OCI-LY1 (cell line): ENCODE measurements around the gene PDCL3.

Experiments used
- H2AFZ ChIP-seq: fragments of 200-600 bp; sonication (generic), shearing (Covaris generic); 2 replicates; pipeline ENCODE4 v1.6.0; 2014; ENCODE audit warnings: antibody characterized with exemption, mild to moderate bottlenecking, low read length
- H3F3A ChIP-seq: fragments of 200-600 bp; sonication (generic), shearing (Covaris generic); 2 replicates; pipeline ENCODE4 v1.6.0; 2014; ENCODE audit warnings: mild to moderate bottlenecking, antibody characterized with exemption, low read length, moderate library complexity; ENCODE audit not compliant: insufficient read depth
- H3K27ac ChIP-seq: fragments of 200-600 bp; sonication (generic); 2 replicates; pipeline ENCODE4 v1.5.1; 2014; ENCODE audit warnings: low read length, mixed run types, mild to moderate bottlenecking, low read depth; ENCODE audit not compliant: poor library complexity, severe bottlenecking
- H3K27me3 ChIP-seq: fragments of 200-600 bp; sonication (generic); 2 replicates; pipeline ENCODE4 v1.6.0; 2014; ENCODE audit warnings: antibody characterized with exemption, mild to moderate bottlenecking, low read length, moderate library complexity; ENCODE audit not compliant: insufficient read depth
- H3K36me3 ChIP-seq: fragments of 200-600 bp; sonication (generic); 2 replicates; pipeline ENCODE4 v1.6.1; 2014; ENCODE audit warnings: mild to moderate bottlenecking, antibody characterized with exemption, low read length, moderate library complexity, mixed read lengths; ENCODE audit not compliant: insufficient read depth
- H3K4me1 ChIP-seq: fragments of 200-600 bp; sonication (generic); 2 replicates; pipeline ENCODE4 v1.5.1; 2014; ENCODE audit warnings: mild to moderate bottlenecking, low read length, moderate library complexity; ENCODE audit not compliant: insufficient read depth, severe bottlenecking
- H3K4me2 ChIP-seq: fragments of 200-600 bp; sonication (generic), shearing (Covaris generic); 2 replicates; pipeline ENCODE4 v1.6.1; 2014; ENCODE audit warnings: low read length
- H3K4me3 ChIP-seq: fragments of 200-600 bp; sonication (generic); 2 replicates; pipeline ENCODE4 v1.5.1; 2014; ENCODE audit warnings: low read length, low read depth, mild to moderate bottlenecking, mixed read lengths; ENCODE audit not compliant: poor library complexity, severe bottlenecking
- H3K79me2 ChIP-seq: fragments of 200-600 bp; shearing (Covaris generic); 2 replicates; pipeline ENCODE4 v1.6.1; 2016; ENCODE audit warnings: mixed run types, low read length, mixed read lengths; ENCODE audit not compliant: insufficient read depth
- H3K9ac ChIP-seq: fragments of 200-600 bp; sonication (generic), shearing (Covaris generic); 2 replicates; pipeline ENCODE4 v1.6.1; 2014; ENCODE audit warnings: mild to moderate bottlenecking, low read length, mixed read lengths
- H3K9me2 ChIP-seq: fragments of 200-600 bp; sonication (generic), shearing (Covaris generic); 2 replicates; pipeline ENCODE4 v1.6.1; 2014; ENCODE audit warnings: low read depth, mild to moderate bottlenecking, low read length, mixed read lengths
- H3K9me3 ChIP-seq: fragments of 200-600 bp; shearing (Covaris generic); 2 replicates; pipeline ENCODE4 v1.6.1; 2014; ENCODE audit warnings: low read length, mixed read lengths
- H4K20me1 ChIP-seq: fragments of 200-600 bp; sonication (generic), shearing (Covaris generic); 2 replicates; pipeline ENCODE4 v1.6.0; 2016; ENCODE audit warnings: mild to moderate bottlenecking, low read length; ENCODE audit not compliant: insufficient read depth
- EZH2 ChIP-seq: fragments of 200-600 bp; sonication (generic), shearing (Covaris generic); IDR thresholded peaks from 2 replicates; pipeline ENCODE4 v1.8.0; 2017; ENCODE audit warnings: borderline replicate concordance, mixed run types, mild to moderate bottlenecking, antibody characterized with exemption, low read length, moderate library complexity, mixed read lengths
- TF ChIP-seq, protein P1 (sequence below): fragments of 200-600 bp; sonication (generic), shearing (Covaris generic); IDR thresholded peaks from 2 replicates; pipeline ENCODE4 v1.5.1; 2017; ENCODE audit warnings: mild to moderate bottlenecking, antibody characterized with exemption, low read length, moderate library complexity, mixed read lengths

PDCL3 gene

DNA sequence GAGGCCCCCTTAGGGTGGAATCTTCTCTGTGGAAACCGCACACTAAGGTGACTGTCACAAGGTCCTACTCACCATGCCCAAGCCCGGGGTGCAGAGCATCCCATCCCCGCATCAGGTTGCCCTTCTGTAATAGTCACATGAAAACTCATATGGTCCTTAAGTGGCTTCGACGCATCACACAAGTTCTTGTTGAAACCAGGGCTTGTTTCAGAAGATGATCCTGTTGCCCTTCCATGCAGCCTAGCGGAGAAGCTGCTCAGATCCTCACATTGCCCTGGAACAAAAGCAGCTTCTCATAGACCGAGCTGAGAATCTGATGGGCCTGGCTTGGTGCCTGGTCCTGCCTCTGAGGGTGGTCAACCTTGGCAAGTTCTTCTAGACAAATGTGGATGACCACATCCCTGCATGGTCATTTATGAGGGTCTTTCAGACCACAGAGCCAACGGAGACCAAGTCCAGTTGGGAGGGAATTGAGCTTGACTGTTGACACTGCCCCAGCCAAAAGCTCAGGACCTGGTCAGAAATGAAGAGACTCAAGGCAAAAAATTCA, 54.1 kb downstream of the PDCL3 start:
- H3K9ac ChIP-seq, result no peak overlapping the region
- H3K4me2 ChIP-seq, result no peak overlapping the region
- H2AFZ ChIP-seq, result no peak overlapping the region
- TF ChIP-seq EZH2, result no peak
- TF ChIP-seq, protein P1, sequence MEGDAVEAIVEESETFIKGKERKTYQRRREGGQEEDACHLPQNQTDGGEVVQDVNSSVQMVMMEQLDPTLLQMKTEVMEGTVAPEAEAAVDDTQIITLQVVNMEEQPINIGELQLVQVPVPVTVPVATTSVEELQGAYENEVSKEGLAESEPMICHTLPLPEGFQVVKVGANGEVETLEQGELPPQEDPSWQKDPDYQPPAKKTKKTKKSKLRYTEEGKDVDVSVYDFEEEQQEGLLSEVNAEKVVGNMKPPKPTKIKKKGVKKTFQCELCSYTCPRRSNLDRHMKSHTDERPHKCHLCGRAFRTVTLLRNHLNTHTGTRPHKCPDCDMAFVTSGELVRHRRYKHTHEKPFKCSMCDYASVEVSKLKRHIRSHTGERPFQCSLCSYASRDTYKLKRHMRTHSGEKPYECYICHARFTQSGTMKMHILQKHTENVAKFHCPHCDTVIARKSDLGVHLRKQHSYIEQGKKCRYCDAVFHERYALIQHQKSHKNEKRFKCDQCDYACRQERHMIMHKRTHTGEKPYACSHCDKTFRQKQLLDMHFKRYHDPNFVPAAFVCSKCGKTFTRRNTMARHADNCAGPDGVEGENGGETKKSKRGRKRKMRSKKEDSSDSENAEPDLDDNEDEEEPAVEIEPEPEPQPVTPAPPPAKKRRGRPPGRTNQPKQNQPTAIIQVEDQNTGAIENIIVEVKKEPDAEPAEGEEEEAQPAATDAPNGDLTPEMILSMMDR, result no peak
- H3F3A ChIP-seq, result no peaks in the 10 kb centered on the region
- no peak overlapping the region for H3K4me3 ChIP-seq
- no peaks in the 10 kb centered on the region for H3K79me2 ChIP-seq
- H3K9me3 ChIP-seq, result no peaks in the 10 kb centered on the region
- H3K9me2 ChIP-seq, result no peaks in the 10 kb centered on the region
- H3K36me3 ChIP-seq, result no peaks in the 10 kb centered on the region
- H3K27ac ChIP-seq, result no peak overlapping the region
- no peaks in the 10 kb centered on the region for H4K20me1 ChIP-seq
- H3K27me3 ChIP-seq, result peaks cover 8% of the 10 kb centered on the region; the same call in 1 of the 2 replicates
- no peaks in the 10 kb centered on the region for H3K4me1 ChIP-seq

- no peak overlapping the region for H3K27ac ChIP-seq
- no peaks in the 10 kb centered on the region for H3K4me1 ChIP-seq
- no peaks in the 10 kb centered on the region for H3K9me3 ChIP-seq
- H3F3A ChIP-seq, result no peaks in the 10 kb centered on the region
- H4K20me1 ChIP-seq, result no peaks in the 10 kb centered on the region
- no peak overlapping the region for H3K9ac ChIP-seq
- no peak overlapping the region for H3K4me3 ChIP-seq
- H3K9me2 ChIP-seq, result no peaks in the 10 kb centered on the region
- H2AFZ ChIP-seq, result no peak overlapping the region
- H3K27me3 ChIP-seq, result peaks cover 13% of the 10 kb centered on the region; the same call in 1 of the 2 replicates
- no peaks in the 10 kb centered on the region for H3K36me3 ChIP-seq
- H3K4me2 ChIP-seq, result no peak overlapping the region
- TF ChIP-seq, protein P1, result no peak
- no peak for TF ChIP-seq EZH2
- H3K79me2 ChIP-seq, result no peaks in the 10 kb centered on the region
These were observed 57.2 kb downstream of the PDCL3 start for GRCh38 chr2:100619951-100620350.

DNA sequence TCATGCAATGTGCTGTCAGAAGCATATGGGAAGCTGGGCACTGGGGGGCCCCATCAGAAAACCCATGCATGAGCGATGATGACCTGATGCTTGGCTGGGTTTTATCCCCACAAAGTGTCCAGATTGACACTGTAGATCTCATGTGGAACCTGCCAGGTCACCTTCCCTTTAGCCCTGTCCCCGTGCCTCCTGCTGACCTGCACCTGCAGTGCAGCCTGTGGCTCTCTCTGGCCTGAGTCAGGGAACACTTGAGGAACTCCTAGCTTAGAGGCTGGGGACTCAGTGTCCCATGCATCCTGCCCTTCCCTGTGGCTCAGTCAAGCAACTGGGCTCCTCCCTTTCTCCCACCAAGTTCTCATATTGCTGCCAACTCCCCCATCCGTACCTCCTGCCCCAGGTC, 57.7 kb downstream of the PDCL3 start:
- Histone ChIP-seq H3K79me2 (no peaks in the 10 kb centered on the region), H2AFZ (no peak overlapping the region), H3K4me1 (no peaks in the 10 kb centered on the region), H3K4me3 (no peak overlapping the region), H3F3A (no peaks in the 10 kb centered on the region), H3K4me2 (no peak overlapping the region), H3K27ac (no peak overlapping the region), H3K27me3 (peaks cover 13% of the 10 kb centered on the region; the same call in 1 of the 2 replicates), H3K9me3 (no peaks in the 10 kb centered on the region), H3K36me3 (no peaks in the 10 kb centered on the region), H3K9ac (no peak overlapping the region), H3K9me2 (no peaks in the 10 kb centered on the region), H4K20me1 (no peaks in the 10 kb centered on the region)
- TF ChIP-seq EZH2, result no peak
- TF ChIP-seq, protein P1, result no peak
